Liver (tissue), 3 donors: Measurements from ENCODE around the gene DYRK1A.

Source experiments
- EGR1 ChIP-seq, 2 donors: IDR thresholded peaks; 2 replicates each; pipeline ENCODE4 v1.6.1; 2016 to 2018; ENCODE audit warnings: antibody characterized with exemption in 2 of 2, low read depth in 2 of 2
- FOXA1 ChIP-seq: IDR thresholded peaks from 2 replicates; pipeline ENCODE4 v1.6.1; 2016; ENCODE audit warnings: antibody characterized with exemption
- GABPA ChIP-seq, 2 donors: IDR thresholded peaks in 1 of 2; conservative IDR thresholded peaks in 1 of 2; 2 replicates each; pipeline ENCODE4 v1.6.1; 2016; ENCODE audit warnings: antibody characterized with exemption in 2 of 2, mild to moderate bottlenecking in 1 of 2, moderate library complexity in 1 of 2
- HNF4A ChIP-seq, 2 donors: conservative IDR thresholded peaks; 2 replicates each; pipeline ENCODE4 v1.6.1; 2016; ENCODE audit warnings: antibody characterized with exemption in 2 of 2, mild to moderate bottlenecking in 2 of 2
- HNF4G ChIP-seq: IDR thresholded peaks from 2 replicates; pipeline ENCODE4 v1.6.1; 2016; ENCODE audit warnings: antibody characterized with exemption
- JUND ChIP-seq, 2 donors: IDR thresholded peaks; 2 replicates each; pipeline ENCODE4 v1.6.1; 2016; ENCODE audit warnings: antibody characterized with exemption in 2 of 2
- RAD21 ChIP-seq, 2 donors: IDR thresholded peaks; 2 replicates each; pipeline ENCODE4 v1.6.1; 2016; ENCODE audit warnings: antibody characterized with exemption in 2 of 2, mild to moderate bottlenecking in 2 of 2
- SP1 ChIP-seq: IDR thresholded peaks from 2 replicates; pipeline ENCODE4 v1.6.1; 2018; ENCODE audit warnings: antibody characterized with exemption, mild to moderate bottlenecking
- TAF1 ChIP-seq: conservative IDR thresholded peaks from 2 replicates; pipeline ENCODE4 v1.6.1; 2016; ENCODE audit warnings: antibody characterized with exemption, mild to moderate bottlenecking
- TF ChIP-seq, protein P1 (sequence below): fragments of 150-350 bp; IDR thresholded peaks from 2 replicates; pipeline ENCODE4 v1.5.1; 2017; ENCODE audit warnings: improper control_type of control experiment, low read depth, low read length; ENCODE audit not compliant: missing input control
- TF ChIP-seq, protein P2 (sequence below): IDR thresholded peaks from 2 replicates; pipeline ENCODE4 v1.6.1; 2016; ENCODE audit warnings: antibody characterized with exemption, mild to moderate bottlenecking
- TF ChIP-seq, protein P3 (sequence below): IDR thresholded peaks from 2 replicates; pipeline ENCODE4 v1.6.1; 2016; ENCODE audit warnings: antibody characterized with exemption
- donor health status: healthy.
- donor health status: healthy.

DNA sequence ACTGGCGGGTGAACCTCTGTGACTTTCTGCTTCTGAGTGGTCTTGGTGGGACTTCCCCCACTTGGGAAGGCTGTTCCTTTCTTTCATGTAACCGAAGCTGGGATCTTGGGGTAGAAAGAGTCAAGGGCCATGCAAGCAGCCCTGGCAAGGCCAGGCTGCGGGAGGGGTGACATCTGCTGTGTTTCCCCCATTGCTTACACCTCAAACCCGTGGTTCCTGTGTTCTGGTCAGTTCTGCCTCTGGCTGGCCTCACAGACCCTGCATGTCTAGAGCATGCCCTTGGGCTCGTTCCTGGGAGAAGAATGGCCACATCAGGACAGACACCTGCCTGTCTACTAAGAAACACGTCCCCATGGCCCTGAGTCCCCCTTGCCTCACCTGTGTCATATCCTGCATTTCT lies 207.7 kb downstream of the DYRK1A start:
- TF ChIP-seq GABPA (IDR thresholded peaks at IDR 0.05 in 1 of 2, conservative IDR thresholded peaks at IDR 0.05 in 1 of 2) (no peak), HNF4G (no peak), RAD21 (IDR thresholded peaks at IDR 0.05) (no peak), JUND (IDR thresholded peaks at IDR 0.05) (no peak), TAF1 (no peak), FOXA1 (no peak), EGR1 (IDR thresholded peaks at IDR 0.05; ENCODE audit: low read depth in 2 of 2) (no peak), SP1 (no peak), HNF4A (conservative IDR thresholded peaks at IDR 0.05) (no peak)
- TF ChIP-seq, protein P1, sequence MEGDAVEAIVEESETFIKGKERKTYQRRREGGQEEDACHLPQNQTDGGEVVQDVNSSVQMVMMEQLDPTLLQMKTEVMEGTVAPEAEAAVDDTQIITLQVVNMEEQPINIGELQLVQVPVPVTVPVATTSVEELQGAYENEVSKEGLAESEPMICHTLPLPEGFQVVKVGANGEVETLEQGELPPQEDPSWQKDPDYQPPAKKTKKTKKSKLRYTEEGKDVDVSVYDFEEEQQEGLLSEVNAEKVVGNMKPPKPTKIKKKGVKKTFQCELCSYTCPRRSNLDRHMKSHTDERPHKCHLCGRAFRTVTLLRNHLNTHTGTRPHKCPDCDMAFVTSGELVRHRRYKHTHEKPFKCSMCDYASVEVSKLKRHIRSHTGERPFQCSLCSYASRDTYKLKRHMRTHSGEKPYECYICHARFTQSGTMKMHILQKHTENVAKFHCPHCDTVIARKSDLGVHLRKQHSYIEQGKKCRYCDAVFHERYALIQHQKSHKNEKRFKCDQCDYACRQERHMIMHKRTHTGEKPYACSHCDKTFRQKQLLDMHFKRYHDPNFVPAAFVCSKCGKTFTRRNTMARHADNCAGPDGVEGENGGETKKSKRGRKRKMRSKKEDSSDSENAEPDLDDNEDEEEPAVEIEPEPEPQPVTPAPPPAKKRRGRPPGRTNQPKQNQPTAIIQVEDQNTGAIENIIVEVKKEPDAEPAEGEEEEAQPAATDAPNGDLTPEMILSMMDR, result no peak
- TF ChIP-seq, protein P2, sequence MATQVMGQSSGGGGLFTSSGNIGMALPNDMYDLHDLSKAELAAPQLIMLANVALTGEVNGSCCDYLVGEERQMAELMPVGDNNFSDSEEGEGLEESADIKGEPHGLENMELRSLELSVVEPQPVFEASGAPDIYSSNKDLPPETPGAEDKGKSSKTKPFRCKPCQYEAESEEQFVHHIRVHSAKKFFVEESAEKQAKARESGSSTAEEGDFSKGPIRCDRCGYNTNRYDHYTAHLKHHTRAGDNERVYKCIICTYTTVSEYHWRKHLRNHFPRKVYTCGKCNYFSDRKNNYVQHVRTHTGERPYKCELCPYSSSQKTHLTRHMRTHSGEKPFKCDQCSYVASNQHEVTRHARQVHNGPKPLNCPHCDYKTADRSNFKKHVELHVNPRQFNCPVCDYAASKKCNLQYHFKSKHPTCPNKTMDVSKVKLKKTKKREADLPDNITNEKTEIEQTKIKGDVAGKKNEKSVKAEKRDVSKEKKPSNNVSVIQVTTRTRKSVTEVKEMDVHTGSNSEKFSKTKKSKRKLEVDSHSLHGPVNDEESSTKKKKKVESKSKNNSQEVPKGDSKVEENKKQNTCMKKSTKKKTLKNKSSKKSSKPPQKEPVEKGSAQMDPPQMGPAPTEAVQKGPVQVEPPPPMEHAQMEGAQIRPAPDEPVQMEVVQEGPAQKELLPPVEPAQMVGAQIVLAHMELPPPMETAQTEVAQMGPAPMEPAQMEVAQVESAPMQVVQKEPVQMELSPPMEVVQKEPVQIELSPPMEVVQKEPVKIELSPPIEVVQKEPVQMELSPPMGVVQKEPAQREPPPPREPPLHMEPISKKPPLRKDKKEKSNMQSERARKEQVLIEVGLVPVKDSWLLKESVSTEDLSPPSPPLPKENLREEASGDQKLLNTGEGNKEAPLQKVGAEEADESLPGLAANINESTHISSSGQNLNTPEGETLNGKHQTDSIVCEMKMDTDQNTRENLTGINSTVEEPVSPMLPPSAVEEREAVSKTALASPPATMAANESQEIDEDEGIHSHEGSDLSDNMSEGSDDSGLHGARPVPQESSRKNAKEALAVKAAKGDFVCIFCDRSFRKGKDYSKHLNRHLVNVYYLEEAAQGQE, result no peak
- TF ChIP-seq, protein P3, sequence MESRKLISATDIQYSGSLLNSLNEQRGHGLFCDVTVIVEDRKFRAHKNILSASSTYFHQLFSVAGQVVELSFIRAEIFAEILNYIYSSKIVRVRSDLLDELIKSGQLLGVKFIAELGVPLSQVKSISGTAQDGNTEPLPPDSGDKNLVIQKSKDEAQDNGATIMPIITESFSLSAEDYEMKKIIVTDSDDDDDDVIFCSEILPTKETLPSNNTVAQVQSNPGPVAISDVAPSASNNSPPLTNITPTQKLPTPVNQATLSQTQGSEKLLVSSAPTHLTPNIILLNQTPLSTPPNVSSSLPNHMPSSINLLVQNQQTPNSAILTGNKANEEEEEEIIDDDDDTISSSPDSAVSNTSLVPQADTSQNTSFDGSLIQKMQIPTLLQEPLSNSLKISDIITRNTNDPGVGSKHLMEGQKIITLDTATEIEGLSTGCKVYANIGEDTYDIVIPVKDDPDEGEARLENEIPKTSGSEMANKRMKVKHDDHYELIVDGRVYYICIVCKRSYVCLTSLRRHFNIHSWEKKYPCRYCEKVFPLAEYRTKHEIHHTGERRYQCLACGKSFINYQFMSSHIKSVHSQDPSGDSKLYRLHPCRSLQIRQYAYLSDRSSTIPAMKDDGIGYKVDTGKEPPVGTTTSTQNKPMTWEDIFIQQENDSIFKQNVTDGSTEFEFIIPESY, result no peak
